Kasumi-1 (cell line): Measurements from ENCODE around the gene FBXO36.
A peak's percentile ranks its signal among the peaks of the same experiment; 100 is the strongest.

ENCODE experiments used
- DNase-seq, 2 experiments: peaks; one replicate each; lab custom pipeline; 2025; lab: John Stamatoyannopoulos, UW

Gene FBXO36

DNA sequence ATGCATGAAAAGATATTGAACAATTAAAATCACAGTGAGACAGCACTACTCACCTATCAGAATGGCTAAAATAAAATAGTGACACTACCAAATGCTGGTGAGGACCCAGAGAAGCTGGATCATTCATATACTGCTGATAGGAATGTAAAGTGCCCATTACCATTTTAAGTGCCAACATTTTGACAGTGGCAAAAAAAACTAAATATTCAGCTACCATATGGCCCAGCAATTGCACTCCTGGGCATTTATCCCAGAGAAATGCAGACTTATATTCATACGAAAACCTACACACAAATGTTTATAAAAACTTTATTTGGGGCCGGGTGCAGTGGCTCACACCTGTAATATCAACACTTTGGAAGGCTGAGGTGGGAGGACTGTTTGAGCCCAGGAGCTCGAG lies 47.6 kb downstream of the FBXO36 start:
- DNase-seq = no peak

- DNase-seq = no peak
These were observed 48.1 kb downstream of the FBXO36 start for GRCh38 chr2:229970406-229970805.

DNA sequence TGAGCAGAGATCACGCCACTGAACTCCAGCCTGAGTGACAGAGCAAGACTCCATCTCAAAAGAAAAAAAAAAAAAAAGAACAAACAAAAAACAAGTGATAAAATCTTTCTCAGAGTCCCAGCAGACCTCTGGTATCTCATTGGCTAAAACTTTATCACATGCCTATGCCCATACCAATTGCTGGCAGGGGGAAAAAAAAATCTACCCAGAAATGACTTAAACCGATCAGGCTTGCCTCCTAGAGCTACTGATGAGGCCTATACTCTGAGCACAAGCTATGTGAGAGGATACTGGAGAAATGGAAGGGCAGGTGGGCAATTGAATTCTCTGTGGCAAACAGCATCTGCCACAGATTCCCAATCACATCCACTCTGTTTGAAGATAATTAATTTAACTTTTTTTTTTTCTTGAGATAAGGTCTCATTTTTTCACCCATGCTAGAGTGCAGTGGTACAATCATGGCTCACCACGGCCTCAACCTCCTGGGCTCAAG lies 49.0 kb downstream of the FBXO36 start:
- DNase-seq = no peak

DNA sequence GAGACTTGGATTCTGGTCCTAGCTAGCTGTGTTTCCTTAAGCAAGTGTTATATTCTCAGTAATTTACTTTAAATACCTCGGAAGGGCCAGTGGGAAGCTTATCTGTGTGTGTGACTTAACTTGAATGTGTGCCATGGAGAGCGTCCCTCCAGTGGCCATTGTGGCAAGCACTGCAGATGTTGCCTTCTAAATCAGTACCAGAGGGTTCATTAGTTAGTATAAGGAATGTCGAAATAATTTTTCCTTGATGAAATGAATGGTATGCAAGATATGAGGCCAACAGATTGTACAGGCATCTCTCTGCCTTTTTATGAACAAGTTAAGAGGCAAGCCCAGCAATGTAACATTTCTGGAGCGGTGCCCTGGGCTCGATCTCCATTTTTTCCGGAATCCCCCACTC lies 52.0 kb downstream of the FBXO36 start:
- DNase-seq = no peak

DNA sequence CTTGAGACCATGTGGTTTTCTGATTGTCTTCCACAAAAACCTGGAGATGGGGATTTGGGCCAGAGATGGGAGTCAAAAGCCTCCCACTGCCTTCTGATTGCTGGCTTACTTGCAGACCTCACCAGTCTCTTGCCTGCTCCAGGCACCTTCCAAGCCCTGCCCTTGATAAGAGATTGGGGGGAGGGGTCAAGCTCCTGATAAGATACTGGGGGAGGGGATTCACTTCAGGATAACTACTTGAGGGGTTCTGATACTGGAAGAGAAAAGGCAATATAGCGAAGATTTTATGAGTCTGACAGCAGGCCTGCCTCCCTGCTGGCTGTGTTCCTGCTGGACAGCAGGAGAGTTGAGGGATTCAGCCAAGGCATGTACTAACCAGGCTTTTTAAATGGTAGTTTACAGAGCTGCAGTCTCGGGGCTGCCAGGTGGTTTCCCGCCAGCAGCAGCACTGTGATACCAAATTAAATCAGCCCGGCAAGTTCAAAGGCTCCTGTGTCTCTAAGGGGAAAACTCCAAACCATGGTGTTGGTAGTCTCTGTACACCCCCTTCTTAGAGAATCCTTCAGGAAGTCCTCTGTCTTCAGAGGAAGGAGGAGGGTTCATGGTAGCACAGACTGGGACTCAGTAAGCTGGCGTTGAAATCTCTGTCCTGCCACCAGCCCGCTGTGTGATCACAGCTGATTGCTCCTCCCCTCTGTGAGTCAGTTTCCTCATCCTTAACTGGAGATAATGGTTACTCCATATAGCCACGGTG lies 58.3 kb downstream of the FBXO36 start:
- peak in 1 of 2 experiments; percentile 29 for DNase-seq

DNA sequence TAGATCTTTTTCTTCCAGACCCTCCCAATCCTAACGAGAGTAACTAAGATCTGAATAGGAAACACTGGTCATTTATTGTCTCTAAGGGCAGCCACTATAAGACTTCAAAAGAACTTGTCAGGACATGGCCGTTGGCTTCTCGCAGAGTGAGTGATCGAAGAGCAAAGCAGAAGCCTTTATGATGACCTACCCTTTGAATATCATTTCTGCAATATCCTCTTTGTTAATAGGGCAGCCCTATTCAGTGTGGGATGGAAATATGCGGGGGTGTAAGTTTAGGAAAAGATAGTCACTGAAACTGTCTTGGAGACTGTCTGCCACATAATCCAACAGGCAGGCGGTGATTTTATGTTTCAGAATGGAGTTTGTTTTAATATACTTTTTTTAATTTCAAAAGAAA lies 70.9 kb downstream of the FBXO36 start:
- no peak for DNase-seq

DNA sequence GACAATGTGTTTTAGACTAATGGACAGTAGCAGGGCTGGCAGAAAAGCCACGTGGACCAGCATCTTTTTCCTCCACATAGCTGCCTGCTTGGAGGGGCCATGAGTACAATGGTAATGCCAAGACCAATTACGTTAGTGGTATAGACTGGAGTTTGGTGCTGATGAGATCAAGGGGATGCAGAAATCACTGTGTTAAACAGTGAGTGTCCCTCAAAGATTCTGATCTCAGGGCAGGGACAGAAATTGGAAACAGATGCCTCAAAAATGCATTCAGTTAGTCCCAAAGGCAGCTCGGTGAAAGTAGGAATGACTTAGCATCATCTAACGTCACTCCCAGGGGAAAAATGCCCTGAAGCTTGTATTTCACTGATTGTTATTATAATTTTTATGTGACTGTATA lies 74.0 kb downstream of the FBXO36 start:
- no peak for DNase-seq

- DNase-seq = no peak
These were observed 75.3 kb downstream of the FBXO36 start for GRCh38 chr2:229997565-229997964.

DNA sequence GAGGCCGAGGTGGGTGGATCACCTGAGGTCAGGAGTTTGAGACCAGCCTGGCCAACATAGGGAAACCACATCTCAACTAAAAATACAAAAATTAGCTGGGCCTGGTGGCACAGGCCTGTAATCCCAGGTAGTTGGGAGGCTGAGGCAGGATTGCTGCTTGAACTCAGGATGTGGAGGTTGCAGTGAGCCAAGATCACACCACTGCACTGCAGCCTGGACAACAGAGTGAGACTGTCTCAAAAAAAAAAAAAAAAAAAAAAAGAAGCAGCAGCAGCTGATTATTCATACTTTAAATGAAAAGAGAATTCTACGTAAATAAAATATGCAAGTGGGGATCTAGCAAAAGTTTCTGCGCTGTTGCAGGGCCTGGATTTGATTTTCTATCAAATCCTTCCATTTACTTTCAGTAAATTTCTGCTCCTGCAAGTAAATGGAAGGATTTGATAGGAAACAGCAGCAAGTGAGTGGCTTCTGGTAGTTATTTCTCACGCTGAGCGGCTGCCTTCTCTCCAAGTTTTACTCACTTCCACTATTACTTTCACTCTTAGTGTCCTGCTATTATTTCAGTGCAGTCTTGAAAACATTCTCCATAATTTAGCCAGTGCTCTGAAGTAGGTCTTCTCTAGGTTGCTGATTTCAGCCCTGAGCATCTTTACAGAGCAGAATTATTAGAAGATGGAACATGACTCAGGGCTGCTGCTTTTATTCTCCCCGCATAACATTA lies 78.0 kb downstream of the FBXO36 start:
- DNase-seq = no peak

- peak; percentile 43 to 50 for DNase-seq
These were observed 85.8 kb downstream of the FBXO36 start for GRCh38 chr2:230007931-230008707.

DNA sequence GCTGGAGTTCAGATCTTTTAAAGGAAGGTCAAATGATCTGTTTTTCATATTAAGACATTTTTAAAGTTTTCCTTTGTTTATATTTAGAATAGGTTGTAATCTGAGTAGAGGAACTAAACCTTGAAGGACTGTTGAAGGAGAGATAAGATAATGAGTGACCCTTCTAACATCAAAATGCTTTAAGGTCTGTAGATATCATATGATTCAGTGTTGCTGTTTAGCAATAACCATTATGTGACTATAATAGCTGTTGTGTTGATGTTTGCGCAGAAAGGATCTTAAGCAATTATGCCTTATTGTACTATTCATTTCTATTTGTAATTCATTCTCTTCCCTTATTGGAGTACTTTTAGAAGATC lies 86.4 kb downstream of the FBXO36 start:
- DNase-seq = no peak

- no peak for DNase-seq
These were observed 88.2 kb downstream of the FBXO36 start for GRCh38 chr2:230010501-230010900.

DNA sequence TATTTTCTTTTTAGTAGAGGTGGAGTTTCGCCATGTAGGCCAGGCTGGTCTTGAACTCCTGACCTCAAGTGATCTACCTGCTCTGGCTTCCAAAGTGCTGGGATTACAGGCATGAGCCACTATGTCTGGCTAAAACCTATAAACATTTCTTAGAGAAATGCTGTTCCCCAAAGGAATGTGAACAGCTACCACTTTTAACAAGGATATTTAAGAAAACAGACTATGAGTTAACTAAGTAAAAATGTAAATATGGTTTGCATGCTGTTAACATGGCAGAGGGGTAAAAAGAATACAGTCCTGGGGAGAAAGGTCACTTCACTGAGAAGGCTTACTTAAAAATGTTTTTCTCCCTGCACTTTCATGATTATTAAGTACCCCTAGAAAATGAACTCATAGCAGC lies 89.3 kb downstream of the FBXO36 start:
- DNase-seq = no peak

- no peak for DNase-seq
These were observed 90.1 kb downstream of the FBXO36 start for GRCh38 chr2:230012267-230012884.

GRCh38 chr2:230016844-230017243 lies 94.5 kb downstream of the FBXO36 start:
- no peak for DNase-seq

GRCh38 chr2:230018153-230018552 lies 95.8 kb downstream of the FBXO36 start:
- DNase-seq = no peak

DNA sequence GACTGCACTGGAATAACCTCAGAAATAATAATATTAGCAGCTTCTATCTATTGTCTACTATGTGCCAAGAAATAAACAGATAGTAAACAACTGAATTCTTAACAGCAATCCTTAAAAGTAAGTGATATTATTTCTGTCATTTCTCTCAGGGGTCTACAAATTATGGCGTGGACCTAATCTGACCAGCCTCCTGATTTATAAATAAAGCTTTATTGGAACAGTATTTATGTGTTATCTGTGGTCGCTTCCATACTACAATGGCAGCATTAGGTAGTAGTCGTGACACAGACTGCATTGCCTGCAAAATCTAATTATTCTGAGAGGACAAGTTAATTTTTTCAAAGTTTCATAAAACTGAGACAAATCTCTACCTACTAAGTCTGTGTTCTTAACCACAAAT lies 97.4 kb downstream of the FBXO36 start:
- no peak for DNase-seq

DNA sequence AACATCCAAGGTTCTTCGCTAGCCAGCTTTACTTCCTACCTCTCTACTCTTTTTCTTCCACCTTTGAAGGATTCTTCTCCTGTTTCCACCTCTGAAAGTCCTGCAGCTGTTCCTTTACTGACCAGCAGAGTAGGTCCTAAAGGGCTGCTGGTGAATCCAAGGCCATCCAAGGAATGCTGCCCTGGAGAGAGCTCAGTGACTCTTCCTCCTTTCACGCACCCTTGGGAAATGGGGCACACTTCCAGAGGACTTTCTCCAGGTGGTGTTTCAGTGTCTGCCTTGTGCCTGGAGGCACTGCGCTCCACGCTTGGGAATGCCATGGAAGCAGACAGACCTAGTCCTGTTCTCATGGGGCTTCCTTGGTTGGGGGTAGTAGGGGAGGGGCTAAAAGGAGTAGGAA lies 101.0 kb downstream of the FBXO36 start:
- no peak for DNase-seq

DNA sequence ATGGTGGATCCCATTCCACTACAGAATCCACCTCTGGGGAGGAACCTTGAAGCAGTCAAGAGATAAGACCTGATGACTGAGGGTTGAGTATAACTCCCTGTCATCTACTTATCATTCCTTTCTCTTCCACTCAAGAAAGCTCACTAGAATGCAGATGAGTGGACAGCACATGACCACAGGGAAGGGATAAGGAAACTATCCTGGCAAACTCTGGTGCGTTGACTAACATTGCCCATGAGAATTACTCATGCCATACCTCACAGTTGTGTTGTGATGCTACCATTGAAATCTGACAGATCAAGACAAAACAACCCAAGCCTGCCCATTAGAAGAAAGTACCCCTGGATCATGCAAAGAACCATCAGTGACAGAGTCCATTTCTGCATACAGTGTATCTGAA lies 119.9 kb downstream of the FBXO36 start:
- DNase-seq = no peak

GRCh38 chr2:230043025-230043424 lies 120.7 kb downstream of the FBXO36 start:
- no peak for DNase-seq

GRCh38 chr2:230043461-230043860 lies 121.2 kb downstream of the FBXO36 start:
- DNase-seq = no peak

DNA sequence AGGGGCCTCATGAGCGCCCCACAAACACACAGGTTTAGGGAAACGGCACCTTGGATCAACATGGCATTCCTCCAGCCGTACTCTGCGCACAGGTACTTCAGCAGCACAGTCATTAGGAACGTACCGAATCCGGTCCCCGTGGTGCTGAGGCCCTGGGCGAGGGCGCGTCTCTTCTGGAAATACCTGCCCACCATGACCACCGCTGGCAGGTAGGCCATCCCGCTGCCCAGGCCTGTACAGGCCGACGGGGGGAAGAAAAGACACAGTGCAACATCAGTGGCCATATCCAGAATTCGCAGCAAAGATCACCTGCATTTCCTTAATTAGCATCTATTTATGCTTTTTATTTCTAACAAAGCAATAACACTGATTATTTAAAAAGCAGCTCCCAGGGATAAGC lies 124.2 kb downstream of the FBXO36 start:
- DNase-seq = no peak
